Coronary artery (tissue), 2 donors: ENCODE results near the gene SLC15A1.

Experiments
- DNase-seq: peaks from one replicate; pipeline ENCODE4 v3.0.0-alpha.2; 2017; ENCODE audit warnings: low spot score
- H3K27ac ChIP-seq, 2 donors: fragments of 200-600 bp; sonication (generic); one replicate each; pipeline ENCODE4 v1.5.1; 2016 to 2019
- H3K4me3 ChIP-seq: fragments of 200-600 bp; sonication (generic); 2 replicates; pipeline ENCODE4 v1.5.1; 2016; ENCODE audit warnings: mild to moderate bottlenecking, moderate library complexity
- CTCF ChIP-seq: fragments of 200-600 bp; sonication (generic); IDR thresholded peaks from one replicate; pipeline ENCODE4 v1.5.1; 2019; ENCODE audit warnings: antibody characterized with exemption

SLC15A1 gene

GRCh38 chr13:98787173-98787572, 34.7 kb upstream of the SLC15A1 start:
- H3K27ac ChIP-seq: no peak overlapping the region
- H3K4me3 ChIP-seq: no peak overlapping the region
- DNase-seq: no peak
- TF ChIP-seq CTCF: no peak

DNA sequence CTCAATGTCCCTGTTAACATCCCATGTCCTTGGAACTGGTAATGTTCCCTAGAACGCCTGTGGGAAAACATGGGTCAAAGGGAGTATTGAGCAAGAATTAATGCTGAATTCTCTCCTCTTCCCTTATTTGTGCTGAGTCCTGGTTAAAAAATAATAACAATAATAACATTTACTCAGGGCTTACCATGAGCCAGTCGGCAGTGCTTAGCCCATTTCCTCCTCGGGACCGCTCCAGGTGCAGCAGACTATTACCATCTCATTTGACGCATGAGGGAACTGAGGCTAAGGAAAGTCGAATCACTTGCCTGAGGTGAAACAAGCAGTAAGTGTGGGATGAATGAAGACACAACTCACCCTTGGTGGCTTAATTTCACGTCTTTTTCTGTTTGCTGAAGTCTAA, 33.6 kb upstream of the SLC15A1 start:
- H3K27ac ChIP-seq: no peak overlapping the region

DNA sequence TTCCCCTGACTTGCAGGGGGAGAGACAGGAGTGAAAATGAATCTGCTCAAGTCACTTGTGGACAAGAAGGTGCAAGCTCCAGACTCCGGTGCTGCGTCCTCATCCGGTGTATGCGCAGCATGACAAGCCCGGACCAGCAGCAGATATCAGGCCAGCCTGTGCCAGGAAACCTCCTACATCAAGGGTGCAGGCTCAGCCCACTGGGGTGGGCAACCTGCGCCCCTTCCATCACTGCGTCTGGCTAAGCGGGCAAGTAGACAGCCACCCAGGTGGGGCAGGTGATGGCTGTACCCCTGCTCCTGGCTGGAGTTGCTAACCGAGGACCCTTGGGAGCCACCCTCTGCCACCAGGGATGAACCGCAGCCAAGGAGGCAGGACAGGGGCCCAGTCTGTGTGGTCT, 32.9 kb upstream of the SLC15A1 start:
- no peak overlapping the region for H3K4me3 ChIP-seq
- no peak for TF ChIP-seq CTCF
- DNase-seq: no peak
- no peak overlapping the region for H3K27ac ChIP-seq

More for the DNA sequence above, 33.6 kb upstream of the SLC15A1 start:
- no peak for TF ChIP-seq CTCF
- no peak overlapping the region for H3K4me3 ChIP-seq
- DNase-seq: no peak

GRCh38 chr13:98784666-98785065, 32.2 kb upstream of the SLC15A1 start:
- Histone ChIP-seq H3K4me3 (no peak overlapping the region), H3K27ac (no peak overlapping the region)
- no peak for TF ChIP-seq CTCF
- DNase-seq: no peak

GRCh38 chr13:98783856-98784478, 31.5 kb upstream of the SLC15A1 start:
- no peak overlapping the region for H3K27ac ChIP-seq
- no peak overlapping the region for H3K4me3 ChIP-seq
- no peak for DNase-seq
- TF ChIP-seq CTCF: no peak

DNA sequence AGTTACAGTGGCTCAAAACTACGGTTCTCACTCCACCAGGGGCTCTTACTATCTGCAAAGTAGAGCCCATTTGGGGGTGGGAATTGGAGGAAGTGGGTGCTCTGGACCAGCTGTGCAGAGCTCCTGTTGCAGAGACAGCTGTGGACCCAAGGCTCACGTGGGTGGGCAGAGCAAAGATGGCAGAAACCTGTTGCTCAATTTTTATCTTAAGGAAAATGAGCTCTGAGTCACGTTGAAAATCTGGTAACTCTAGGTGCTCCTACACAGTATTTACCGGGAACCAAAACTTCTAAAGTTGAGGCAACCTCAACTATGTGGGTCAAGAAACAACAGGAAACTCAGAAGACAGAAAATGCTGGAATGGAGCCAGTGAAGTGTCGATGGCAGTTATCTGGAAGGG, 30.2 kb upstream of the SLC15A1 start:
- no peak for TF ChIP-seq CTCF
- H3K27ac ChIP-seq: no peak overlapping the region
- DNase-seq: no peak
- H3K4me3 ChIP-seq: no peak overlapping the region

DNA sequence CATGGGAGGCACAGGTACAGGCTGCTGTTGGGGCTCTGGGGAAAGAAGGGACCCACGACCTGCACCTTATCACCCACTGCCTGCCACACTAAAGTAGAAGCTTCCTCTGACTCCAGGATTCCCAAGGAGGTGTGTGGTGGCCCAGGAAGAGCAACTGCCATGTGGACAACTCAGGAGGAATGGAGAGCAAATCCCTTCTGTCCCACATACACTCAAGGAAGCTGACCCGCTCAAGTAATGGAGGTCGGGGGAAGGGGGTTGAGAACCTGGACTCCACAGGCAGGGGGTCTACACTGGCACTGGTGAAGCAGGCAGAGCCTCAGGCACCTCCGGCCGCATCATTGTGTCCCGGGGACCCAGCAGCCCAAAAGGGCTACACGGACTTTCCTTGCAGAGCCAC, 29.4 kb upstream of the SLC15A1 start:
- Histone ChIP-seq H3K27ac (no peak overlapping the region), H3K4me3 (no peak overlapping the region)
- no peak for TF ChIP-seq CTCF
- no peak for DNase-seq
